K562 (cell line): ENCODE results near the gene ELP5. TPM values are rescaled to one million over a fixed set of nuclear protein-coding genes. Genes with fewer than 3 reads are reported as not detected.

Source experiments
- CTCF ChIP-seq, 3 experiments: IDR thresholded peaks in 2 of 3; conservative IDR thresholded peaks in 1 of 3; 2 replicates each; pipeline ENCODE4 v1.5.1; 2011 to 2012; ENCODE audit warnings: low read length in 3 of 3, mild to moderate bottlenecking in 3 of 3, control low read depth in 2 of 3, improper control_type of control experiment in 1 of 3, inconsistent platforms in 1 of 3, low read depth in 1 of 3, mixed read lengths in 1 of 3, moderate library complexity in 1 of 3; ENCODE audit not compliant: insufficient read depth in 2 of 3
- E2F3 ChIP-seq: fragments of 250-450 bp; sonication (Bioruptor Pico); IDR thresholded peaks from 2 replicates; pipeline ENCODE4 v1.4.0; 2020; ENCODE audit warnings: mild to moderate bottlenecking
- FOSL1 ChIP-seq: fragments of 200-800 bp; sonication (Bioruptor generic); conservative IDR thresholded peaks from 2 replicates; pipeline ENCODE4 v1.6.1; 2016; ENCODE audit warnings: missing genetic modification characterization, missing compliant biosample characterization
- HBP1 ChIP-seq: fragments of 450-650 bp; formaldehyde crosslinking; IDR thresholded peaks from 2 replicates; pipeline ENCODE4 v1.4.0; 2022; ENCODE audit warnings: missing genetic modification characterization
- HMGN3 ChIP-seq: IDR thresholded peaks from 2 replicates; pipeline ENCODE4 v1.6.1; 2011; ENCODE audit warnings: borderline replicate concordance, low read depth, mild to moderate bottlenecking, mixed read lengths, low read length; ENCODE audit not compliant: insufficient read length; ENCODE audit errors: extremely low read depth
- ILF3 ChIP-seq: fragments of 450-650 bp; IDR thresholded peaks from 2 replicates; pipeline ENCODE4 v1.6.1; 2018; ENCODE audit warnings: antibody characterized with exemption, mild to moderate bottlenecking, moderate library complexity, borderline replicate concordance
- MBD2 ChIP-seq: sonication (generic); IDR thresholded peaks from 2 replicates; pipeline ENCODE4 v1.6.1; 2016; ENCODE audit warnings: low read depth, borderline replicate concordance
- MCM2 ChIP-seq: fragments of 450-650 bp; IDR thresholded peaks from 2 replicates; pipeline ENCODE4 v1.6.1; 2017; ENCODE audit warnings: low read depth, mild to moderate bottlenecking
- SP1 ChIP-seq: sonication (generic); formaldehyde crosslinking; IDR thresholded peaks from 2 replicates; pipeline ENCODE4 v1.8.1; 2022; ENCODE audit warnings: mild to moderate bottlenecking, missing genetic modification reagents
- TOE1 ChIP-seq, 2 experiments: fragments of 450-650 bp in 1 of 2; sonication (generic) in 1 of 2; formaldehyde crosslinking in 1 of 2; IDR thresholded peaks; 2 replicates each; pipeline versions ENCODE4 v1.7.1 to v1.8.0; 2016 to 2022; ENCODE audit warnings: borderline replicate concordance in 2 of 2, mild to moderate bottlenecking in 2 of 2, antibody characterized with exemption in 1 of 2, inconsistent platforms in 1 of 2, low read depth in 1 of 2, missing genetic modification reagents in 1 of 2, moderate library complexity in 1 of 2
- ZC3H11A ChIP-seq: IDR thresholded peaks from 2 replicates; pipeline ENCODE4 v1.6.1; 2012; ENCODE audit warnings: low read depth, low read length, improper control_type of control experiment
- ZNF583 ChIP-seq: fragments of 250-450 bp; sonication (Bioruptor Pico); IDR thresholded peaks from 2 replicates; pipeline ENCODE4 v1.4.0; 2020
- polyA plus RNA-seq, 8 experiments: library from polyadenylated mRNA; depleted of rRNA in 4 of 8; stranded (reverse) in 5 of 8; unstranded in 3 of 8; fragments of >200 nt; fragmentation: Nextera tagmentation in 2 of 8; fragmentation: Illumina TruSeq in 1 of 8; extraction: Ambion mirVana in 2 of 8; extraction: Trizol in 1 of 8; gene quantifications; 2 replicates each; pipeline versions ENCODE4 v1.2.1 to v1.2.3, GENCODE V29; 2011 to 2014; ENCODE audit warnings: inconsistent platforms in 1 of 8, missing spikeins in 1 of 8
- total RNA-seq, 7 experiments: library from RNA; depleted of rRNA in 6 of 7; stranded (reverse); fragments of >200 nt in 6 of 7; fragmentation: Illumina TruSeq in 2 of 7; extraction: Trizol in 2 of 7; gene quantifications; 2 replicates each; pipeline versions ENCODE4 v1.2.1 to v1.2.3, GENCODE V29; 2011 to 2021; ENCODE audit warnings: low replicate concordance in 1 of 7
- TF ChIP-seq, protein P1 (sequence below): sonication (generic); formaldehyde crosslinking; IDR thresholded peaks from 2 replicates; pipeline ENCODE4 v1.8.0; 2023; ENCODE audit warnings: mild to moderate bottlenecking, missing genetic modification reagents
- TF ChIP-seq, protein P2 (sequence below), 2 experiments: fragments of 450-650 bp; IDR thresholded peaks; 2 replicates each; pipeline ENCODE4 v1.6.1; 2016
- TF ChIP-seq, protein P3 (sequence below): conservative IDR thresholded peaks from 2 replicates; pipeline ENCODE4 v1.6.1; 2011; ENCODE audit warnings: low read depth, mild to moderate bottlenecking, low read length; ENCODE audit not compliant: control insufficient read depth

ELP5 gene
- total and polyA plus RNA-seq, 9 of the 15 experiments (the other 6 are each of a cell fraction or from before 2014, with no cell fraction given), result 25.7 to 77.9 (median 52.9) TPM

DNA sequence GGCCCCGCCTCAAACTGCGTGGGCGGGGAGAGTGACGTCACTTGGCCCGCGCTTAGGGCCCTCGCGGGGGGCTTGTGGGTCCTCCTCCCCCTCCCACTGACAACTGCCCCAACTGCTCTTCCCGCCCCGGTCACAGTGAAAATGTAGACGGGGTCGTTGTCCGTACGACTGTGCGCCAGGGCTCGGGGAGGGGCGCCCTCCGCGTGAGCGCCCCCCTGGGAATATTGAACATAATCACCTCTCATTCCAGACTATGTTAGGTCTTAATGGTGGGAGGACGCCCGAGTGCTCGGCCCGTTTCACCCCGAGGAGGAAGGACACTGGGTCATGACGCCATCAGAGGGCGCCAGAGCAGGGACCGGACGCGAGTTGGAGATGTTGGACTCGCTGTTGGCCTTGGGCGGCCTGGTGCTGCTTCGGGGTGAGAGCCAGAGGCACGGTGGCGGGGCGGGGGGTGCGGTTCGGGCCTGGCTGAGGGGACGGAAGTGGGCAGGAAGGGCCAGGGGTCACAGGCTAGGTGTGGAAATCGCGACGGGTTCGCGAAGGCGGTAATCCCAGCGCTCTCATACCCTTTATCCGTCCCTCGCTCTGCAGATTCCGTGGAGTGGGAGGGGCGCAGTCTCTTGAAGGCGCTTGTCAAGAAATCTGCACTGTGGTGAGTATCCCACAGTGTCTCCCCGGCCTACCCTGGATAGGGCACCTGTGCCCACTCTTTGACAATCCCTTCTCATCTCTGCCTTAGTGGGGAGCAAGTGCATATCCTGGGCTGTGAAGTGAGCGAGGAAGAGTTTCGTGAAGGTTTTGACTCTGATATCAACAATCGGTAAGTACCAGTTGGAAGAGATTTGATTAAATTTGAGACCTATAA, at the start of gene ELP5 (continued):
- TF ChIP-seq, protein P1, sequence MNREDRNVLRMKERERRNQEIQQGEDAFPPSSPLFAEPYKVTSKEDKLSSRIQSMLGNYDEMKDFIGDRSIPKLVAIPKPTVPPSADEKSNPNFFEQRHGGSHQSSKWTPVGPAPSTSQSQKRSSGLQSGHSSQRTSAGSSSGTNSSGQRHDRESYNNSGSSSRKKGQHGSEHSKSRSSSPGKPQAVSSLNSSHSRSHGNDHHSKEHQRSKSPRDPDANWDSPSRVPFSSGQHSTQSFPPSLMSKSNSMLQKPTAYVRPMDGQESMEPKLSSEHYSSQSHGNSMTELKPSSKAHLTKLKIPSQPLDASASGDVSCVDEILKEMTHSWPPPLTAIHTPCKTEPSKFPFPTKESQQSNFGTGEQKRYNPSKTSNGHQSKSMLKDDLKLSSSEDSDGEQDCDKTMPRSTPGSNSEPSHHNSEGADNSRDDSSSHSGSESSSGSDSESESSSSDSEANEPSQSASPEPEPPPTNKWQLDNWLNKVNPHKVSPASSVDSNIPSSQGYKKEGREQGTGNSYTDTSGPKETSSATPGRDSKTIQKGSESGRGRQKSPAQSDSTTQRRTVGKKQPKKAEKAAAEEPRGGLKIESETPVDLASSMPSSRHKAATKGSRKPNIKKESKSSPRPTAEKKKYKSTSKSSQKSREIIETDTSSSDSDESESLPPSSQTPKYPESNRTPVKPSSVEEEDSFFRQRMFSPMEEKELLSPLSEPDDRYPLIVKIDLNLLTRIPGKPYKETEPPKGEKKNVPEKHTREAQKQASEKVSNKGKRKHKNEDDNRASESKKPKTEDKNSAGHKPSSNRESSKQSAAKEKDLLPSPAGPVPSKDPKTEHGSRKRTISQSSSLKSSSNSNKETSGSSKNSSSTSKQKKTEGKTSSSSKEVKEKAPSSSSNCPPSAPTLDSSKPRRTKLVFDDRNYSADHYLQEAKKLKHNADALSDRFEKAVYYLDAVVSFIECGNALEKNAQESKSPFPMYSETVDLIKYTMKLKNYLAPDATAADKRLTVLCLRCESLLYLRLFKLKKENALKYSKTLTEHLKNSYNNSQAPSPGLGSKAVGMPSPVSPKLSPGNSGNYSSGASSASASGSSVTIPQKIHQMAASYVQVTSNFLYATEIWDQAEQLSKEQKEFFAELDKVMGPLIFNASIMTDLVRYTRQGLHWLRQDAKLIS (CRISPR knock-in tag), result peak; percentile 52; the same call in 1 of the 2 replicates
- no peak for TF ChIP-seq HBP1 (CRISPR knock-in tag)
- peak; percentile 84 for TF ChIP-seq SP1 (CRISPR knock-in tag)
- TF ChIP-seq HMGN3, result peak; percentile 87
- TF ChIP-seq ZC3H11A, result no peak
- no peak for TF ChIP-seq MCM2
- 0 out of 2 replicates have a peak, but pooled peaks have one; percentile 43 for TF ChIP-seq ILF3
- TF ChIP-seq, protein P2, sequence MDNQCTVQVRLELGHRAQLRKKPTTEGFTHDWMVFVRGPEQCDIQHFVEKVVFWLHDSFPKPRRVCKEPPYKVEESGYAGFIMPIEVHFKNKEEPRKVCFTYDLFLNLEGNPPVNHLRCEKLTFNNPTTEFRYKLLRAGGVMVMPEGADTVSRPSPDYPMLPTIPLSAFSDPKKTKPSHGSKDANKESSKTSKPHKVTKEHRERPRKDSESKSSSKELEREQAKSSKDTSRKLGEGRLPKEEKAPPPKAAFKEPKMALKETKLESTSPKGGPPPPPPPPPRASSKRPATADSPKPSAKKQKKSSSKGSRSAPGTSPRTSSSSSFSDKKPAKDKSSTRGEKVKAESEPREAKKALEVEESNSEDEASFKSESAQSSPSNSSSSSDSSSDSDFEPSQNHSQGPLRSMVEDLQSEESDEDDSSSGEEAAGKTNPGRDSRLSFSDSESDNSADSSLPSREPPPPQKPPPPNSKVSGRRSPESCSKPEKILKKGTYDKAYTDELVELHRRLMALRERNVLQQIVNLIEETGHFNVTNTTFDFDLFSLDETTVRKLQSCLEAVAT (IDR thresholded peaks at IDR 0.05), result 0 out of 4 replicates have a peak, but pooled peaks have one; percentile 26 to 31
- TF ChIP-seq ZNF583 (CRISPR knock-in tag), result no peak
- 0 out of 2 replicates have a peak, but pooled peaks have one; percentile 10 for TF ChIP-seq FOSL1 (tag)
- 0 out of 2 replicates have a peak, but pooled peaks have one; percentile 46 for TF ChIP-seq E2F3
- TF ChIP-seq TOE1 (IDR thresholded peaks at IDR 0.05; ENCODE audit: borderline replicate concordance), result 0 out of 2 replicates have a peak, but pooled peaks have one; percentile 41
- no peak for TF ChIP-seq TOE1 (CRISPR knock-in tag; IDR thresholded peaks at IDR 0.05; ENCODE audit: borderline replicate concordance, low read depth)
- TF ChIP-seq, protein P3, sequence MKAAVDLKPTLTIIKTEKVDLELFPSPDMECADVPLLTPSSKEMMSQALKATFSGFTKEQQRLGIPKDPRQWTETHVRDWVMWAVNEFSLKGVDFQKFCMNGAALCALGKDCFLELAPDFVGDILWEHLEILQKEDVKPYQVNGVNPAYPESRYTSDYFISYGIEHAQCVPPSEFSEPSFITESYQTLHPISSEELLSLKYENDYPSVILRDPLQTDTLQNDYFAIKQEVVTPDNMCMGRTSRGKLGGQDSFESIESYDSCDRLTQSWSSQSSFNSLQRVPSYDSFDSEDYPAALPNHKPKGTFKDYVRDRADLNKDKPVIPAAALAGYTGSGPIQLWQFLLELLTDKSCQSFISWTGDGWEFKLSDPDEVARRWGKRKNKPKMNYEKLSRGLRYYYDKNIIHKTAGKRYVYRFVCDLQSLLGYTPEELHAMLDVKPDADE, result peak; percentile 47; the same call in 1 of the 2 replicates
- TF ChIP-seq MBD2, result peak; percentile 38; the same call in 1 of the 2 replicates
- TF ChIP-seq CTCF (IDR thresholded peaks at IDR 0.05 in 2 of 3, conservative IDR thresholded peaks at IDR 0.05 in 1 of 3; ENCODE audit: insufficient read depth in 2 of 3, low read depth in 1 of 3, low read length in 3 of 3), result peak in 2 of 3 experiments; percentile 27 to 39; a peak in 4 of 6 replicates
